ENCODE data around the gene NR6A1.

NR6A1 gene

DNA sequence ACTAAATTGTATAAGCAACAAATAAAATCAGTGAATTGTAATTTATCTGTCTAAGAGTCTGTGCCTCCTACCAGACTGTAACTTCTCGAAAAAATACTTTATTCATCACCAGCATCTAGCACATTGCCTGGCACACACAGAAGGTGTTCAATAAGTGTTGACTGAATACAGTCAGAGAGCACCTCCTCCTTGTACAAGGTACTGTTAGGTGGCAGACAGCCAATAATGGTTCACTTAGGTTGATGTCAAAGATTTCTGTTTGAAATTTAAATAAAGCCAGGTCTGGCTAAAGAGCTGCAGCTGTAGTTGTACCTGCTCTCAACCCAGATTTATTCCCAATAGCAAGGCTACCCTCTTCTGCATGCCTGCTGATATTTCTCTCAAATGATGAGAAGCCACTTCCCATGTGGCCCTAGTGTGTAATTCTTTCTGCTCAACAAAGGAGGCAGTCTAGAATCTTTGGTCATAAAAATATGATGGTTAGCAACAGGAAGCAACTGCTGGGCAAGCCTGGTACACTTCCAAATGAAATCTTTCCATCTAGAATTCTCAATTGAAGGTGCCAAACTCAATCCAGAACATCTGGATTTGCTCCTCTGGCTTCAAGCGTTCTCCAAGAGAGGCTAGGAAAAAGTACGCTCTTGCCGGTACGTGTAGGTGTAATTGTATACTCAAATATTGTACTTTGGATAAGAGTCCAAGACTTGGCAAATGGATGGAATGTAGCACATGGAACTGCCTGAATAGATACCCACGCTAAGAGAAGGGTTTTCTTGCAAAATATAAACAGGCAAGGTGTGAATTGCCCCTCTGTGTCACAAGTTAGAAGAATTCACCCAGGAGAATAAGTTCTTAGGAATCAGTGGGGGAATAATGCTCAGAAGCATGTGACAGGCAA, 95.6 kb downstream of the NR6A1 start:
- Histone ChIP-seq H3K9me3 (ENCODE audit: insufficient read depth, low read length) (no peaks in the 10 kb centered on the region), H3K4me3 (ENCODE audit: insufficient read length, low read depth) (no peak overlapping the region), H3K9ac (ENCODE audit: insufficient read length, low read depth) (no peak overlapping the region), H3K27me3 (ENCODE audit: insufficient read depth, insufficient read length) (no peaks in the 10 kb centered on the region), H3K4me1 (ENCODE audit: insufficient read depth, insufficient read length) (no peaks in the 10 kb centered on the region), H3K36me3 (ENCODE audit: insufficient read depth, insufficient read length, low read length) (no peaks in the 10 kb centered on the region)
- DNase-seq (ENCODE audit: low read depth, low spot score), result no peak
- TF ChIP-seq SUZ12 (IDR thresholded peaks at IDR 0.05; ENCODE audit: extremely low read depth, insufficient read depth, insufficient read length) (no peak), YY1 (IDR thresholded peaks at IDR 0.05; ENCODE audit: insufficient read depth, insufficient read length) (no peak), ZNF274 (IDR thresholded peaks at IDR 0.05; ENCODE audit: low read depth, low read length) (no peak)

DNA sequence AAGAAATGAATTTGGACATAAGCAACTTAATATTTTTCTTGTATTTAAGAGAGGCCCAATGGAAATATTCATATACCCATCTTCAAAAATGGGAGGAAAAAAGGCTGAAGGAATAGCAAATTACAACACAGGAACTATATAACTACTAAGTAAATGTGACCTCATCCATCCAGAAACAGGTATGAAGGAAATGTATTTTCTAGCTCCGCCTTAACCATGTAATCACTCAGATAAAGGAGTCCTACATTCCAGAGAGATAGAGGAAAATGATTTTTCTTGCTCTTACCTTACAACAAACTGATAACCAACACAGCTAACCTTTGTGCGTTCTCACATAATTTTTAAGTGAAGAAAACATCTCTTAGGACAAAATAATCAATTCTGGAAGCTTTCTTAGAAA, 96.5 kb downstream of the NR6A1 start:
- no peaks in the 10 kb centered on the region for H3K4me1 ChIP-seq (ENCODE audit: insufficient read depth, insufficient read length)
- TF ChIP-seq YY1 (IDR thresholded peaks at IDR 0.05; ENCODE audit: insufficient read depth, insufficient read length), result no peak
- no peak for TF ChIP-seq SUZ12 (IDR thresholded peaks at IDR 0.05; ENCODE audit: extremely low read depth, insufficient read depth, insufficient read length)
- no peak for TF ChIP-seq ZNF274 (IDR thresholded peaks at IDR 0.05; ENCODE audit: low read depth, low read length)
- DNase-seq (ENCODE audit: low read depth, low spot score), result no peak
- no peaks in the 10 kb centered on the region for H3K27me3 ChIP-seq (ENCODE audit: insufficient read depth, insufficient read length)
- H3K9me3 ChIP-seq (ENCODE audit: insufficient read depth, low read length), result no peaks in the 10 kb centered on the region
- no peak overlapping the region for H3K4me3 ChIP-seq (ENCODE audit: insufficient read length, low read depth)
- no peaks in the 10 kb centered on the region for H3K36me3 ChIP-seq (ENCODE audit: insufficient read depth, insufficient read length, low read length)
- no peak overlapping the region for H3K9ac ChIP-seq (ENCODE audit: insufficient read length, low read depth)

DNA sequence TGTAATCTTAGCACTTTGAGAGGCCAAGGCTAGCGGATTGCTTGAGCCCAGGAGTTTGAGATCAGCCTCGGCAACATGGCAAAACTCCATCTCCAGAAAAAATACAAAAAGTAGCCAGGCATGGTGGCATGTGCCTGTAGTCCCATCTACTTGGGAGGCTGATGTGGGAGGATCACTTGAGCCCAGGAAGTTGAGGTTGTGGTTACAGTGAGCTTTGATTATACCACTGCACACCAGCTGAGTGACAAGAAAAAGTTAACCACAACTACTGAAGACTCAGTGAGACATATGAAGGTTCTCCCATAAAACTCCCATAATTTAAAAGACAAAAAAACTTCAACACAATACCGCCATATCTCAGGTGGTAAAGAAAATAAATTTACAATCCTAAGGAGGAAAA, 98.0 kb downstream of the NR6A1 start:
- Histone ChIP-seq H3K9ac (ENCODE audit: insufficient read length, low read depth) (no peak overlapping the region), H3K4me3 (ENCODE audit: insufficient read length, low read depth) (no peak overlapping the region), H3K9me3 (ENCODE audit: insufficient read depth, low read length) (no peaks in the 10 kb centered on the region), H3K36me3 (ENCODE audit: insufficient read depth, insufficient read length, low read length) (no peaks in the 10 kb centered on the region), H3K4me1 (ENCODE audit: insufficient read depth, insufficient read length) (no peaks in the 10 kb centered on the region), H3K27me3 (ENCODE audit: insufficient read depth, insufficient read length) (no peaks in the 10 kb centered on the region)
- DNase-seq (ENCODE audit: low read depth, low spot score), result no peak
- TF ChIP-seq ZNF274 (IDR thresholded peaks at IDR 0.05; ENCODE audit: low read depth, low read length) (no peak), YY1 (IDR thresholded peaks at IDR 0.05; ENCODE audit: insufficient read depth, insufficient read length) (no peak), SUZ12 (IDR thresholded peaks at IDR 0.05; ENCODE audit: extremely low read depth, insufficient read depth, insufficient read length) (no peak)

DNA sequence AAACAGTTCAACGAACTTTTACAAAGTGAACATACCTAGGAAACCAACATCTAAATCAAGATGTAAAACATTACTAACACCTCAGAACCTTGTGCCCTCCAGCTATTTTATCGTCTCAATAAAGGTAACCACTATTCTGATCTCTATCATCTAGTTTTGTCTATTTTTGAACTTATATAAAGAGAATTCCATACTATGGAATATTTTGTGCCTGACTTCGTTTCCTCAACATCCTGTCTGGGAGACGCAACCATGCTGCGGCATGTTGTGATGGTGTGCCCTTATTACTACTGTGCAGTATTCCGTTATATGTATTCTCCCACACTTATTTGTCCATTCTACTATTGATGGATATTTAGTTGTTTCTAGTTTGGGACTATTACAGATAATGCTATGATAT, 99.2 kb downstream of the NR6A1 start:
- Histone ChIP-seq H3K9ac (ENCODE audit: insufficient read length, low read depth) (no peak overlapping the region), H3K4me1 (ENCODE audit: insufficient read depth, insufficient read length) (no peaks in the 10 kb centered on the region), H3K9me3 (ENCODE audit: insufficient read depth, low read length) (no peaks in the 10 kb centered on the region), H3K27me3 (ENCODE audit: insufficient read depth, insufficient read length) (no peaks in the 10 kb centered on the region), H3K36me3 (ENCODE audit: insufficient read depth, insufficient read length, low read length) (no peaks in the 10 kb centered on the region), H3K4me3 (ENCODE audit: insufficient read length, low read depth) (no peak overlapping the region)
- TF ChIP-seq SUZ12 (IDR thresholded peaks at IDR 0.05; ENCODE audit: extremely low read depth, insufficient read depth, insufficient read length), result no peak
- no peak for TF ChIP-seq YY1 (IDR thresholded peaks at IDR 0.05; ENCODE audit: insufficient read depth, insufficient read length)
- no peak for TF ChIP-seq ZNF274 (IDR thresholded peaks at IDR 0.05; ENCODE audit: low read depth, low read length)
- no peak for DNase-seq (ENCODE audit: low read depth, low spot score)

DNA sequence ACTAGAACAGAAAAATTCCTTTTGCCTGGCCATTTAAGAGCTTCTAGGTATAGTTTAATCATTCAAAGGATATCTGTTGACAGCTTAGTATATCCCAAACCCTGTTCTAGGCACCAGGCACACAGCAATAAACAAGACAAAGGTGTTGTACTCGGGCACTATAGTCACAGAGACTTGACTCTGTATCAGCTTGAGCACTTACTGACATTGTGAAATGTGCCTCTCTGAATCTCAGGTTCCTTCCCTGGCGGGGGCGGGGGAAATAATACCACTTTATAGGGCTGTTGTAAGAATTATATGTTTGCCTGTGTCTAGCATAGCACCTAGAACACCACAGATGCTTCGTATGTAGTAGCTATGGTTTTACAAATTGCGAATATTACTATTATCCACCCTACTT, 104.5 kb downstream of the NR6A1 start:
- Histone ChIP-seq H3K9me3 (ENCODE audit: insufficient read depth, low read length) (no peaks in the 10 kb centered on the region), H3K4me1 (ENCODE audit: insufficient read depth, insufficient read length) (no peaks in the 10 kb centered on the region), H3K36me3 (ENCODE audit: insufficient read depth, insufficient read length, low read length) (no peaks in the 10 kb centered on the region), H3K27me3 (ENCODE audit: insufficient read depth, insufficient read length) (no peaks in the 10 kb centered on the region), H3K9ac (ENCODE audit: insufficient read length, low read depth) (no peak overlapping the region), H3K4me3 (ENCODE audit: insufficient read length, low read depth) (no peak overlapping the region)
- TF ChIP-seq ZNF274 (IDR thresholded peaks at IDR 0.05; ENCODE audit: low read depth, low read length) (no peak), SUZ12 (IDR thresholded peaks at IDR 0.05; ENCODE audit: extremely low read depth, insufficient read depth, insufficient read length) (no peak), YY1 (IDR thresholded peaks at IDR 0.05; ENCODE audit: insufficient read depth, insufficient read length) (no peak)
- no peak for DNase-seq (ENCODE audit: low read depth, low spot score)

DNA sequence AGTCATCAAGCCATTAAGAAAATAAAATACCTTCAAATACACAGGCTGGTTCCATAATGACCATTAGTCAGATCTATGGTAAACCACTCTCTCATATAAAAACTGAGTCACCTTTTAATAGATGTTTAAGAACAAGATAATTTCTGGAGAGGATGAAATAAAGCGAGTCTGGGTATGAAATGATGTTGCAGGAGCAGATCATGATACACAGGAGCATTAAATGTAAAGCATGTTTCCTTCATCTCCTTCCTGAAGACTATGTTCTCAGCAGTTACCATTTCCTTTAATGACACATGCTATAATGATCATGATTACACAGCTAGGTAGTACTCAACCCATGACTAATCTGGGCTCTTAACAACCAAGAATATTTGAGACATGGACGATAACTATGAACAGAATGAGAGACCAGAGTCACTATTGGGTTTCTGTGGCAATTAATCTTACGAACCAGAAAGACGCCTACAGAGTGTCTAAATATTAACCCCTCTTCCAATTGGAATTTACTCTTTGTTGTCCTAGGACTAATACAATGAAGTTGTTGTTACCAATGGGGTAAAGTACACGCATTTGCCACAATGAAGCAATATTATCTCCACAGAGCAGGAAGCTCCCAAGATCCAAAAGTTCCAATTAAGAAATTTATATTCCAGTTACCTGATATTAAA, 105.6 kb downstream of the NR6A1 start:
- Histone ChIP-seq H3K4me3 (ENCODE audit: insufficient read length, low read depth) (no peak overlapping the region), H3K27me3 (ENCODE audit: insufficient read depth, insufficient read length) (no peaks in the 10 kb centered on the region), H3K4me1 (ENCODE audit: insufficient read depth, insufficient read length) (no peaks in the 10 kb centered on the region), H3K9ac (ENCODE audit: insufficient read length, low read depth) (no peak overlapping the region), H3K36me3 (ENCODE audit: insufficient read depth, insufficient read length, low read length) (no peaks in the 10 kb centered on the region), H3K9me3 (ENCODE audit: insufficient read depth, low read length) (no peaks in the 10 kb centered on the region)
- no peak for DNase-seq (ENCODE audit: low read depth, low spot score)
- TF ChIP-seq SUZ12 (IDR thresholded peaks at IDR 0.05; ENCODE audit: extremely low read depth, insufficient read depth, insufficient read length) (no peak), YY1 (IDR thresholded peaks at IDR 0.05; ENCODE audit: insufficient read depth, insufficient read length) (no peak), ZNF274 (IDR thresholded peaks at IDR 0.05; ENCODE audit: low read depth, low read length) (no peak)

DNA sequence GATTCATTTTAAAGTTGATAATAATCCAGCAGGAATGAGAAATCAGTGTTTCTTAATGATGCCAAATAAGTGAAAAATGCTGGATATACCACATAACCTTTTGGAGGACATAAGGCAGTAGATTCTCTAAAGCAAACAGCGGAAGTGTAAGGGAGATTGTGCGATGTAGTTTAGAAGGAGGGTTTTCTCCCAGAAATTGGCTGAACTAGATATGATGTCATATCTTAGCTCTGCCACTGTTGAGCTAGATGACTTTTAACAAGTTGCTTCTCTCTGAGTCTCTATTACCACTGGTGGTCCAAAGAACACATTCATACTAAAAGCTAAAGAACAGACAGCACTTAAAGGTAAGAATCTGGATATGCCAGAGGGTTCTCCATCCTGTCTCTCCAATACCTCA, 107.0 kb downstream of the NR6A1 start:
- TF ChIP-seq YY1 (IDR thresholded peaks at IDR 0.05; ENCODE audit: insufficient read depth, insufficient read length) (no peak), ZNF274 (IDR thresholded peaks at IDR 0.05; ENCODE audit: low read depth, low read length) (no peak), SUZ12 (IDR thresholded peaks at IDR 0.05; ENCODE audit: extremely low read depth, insufficient read depth, insufficient read length) (no peak)
- DNase-seq (ENCODE audit: low read depth, low spot score), result no peak
- H3K4me1 ChIP-seq (ENCODE audit: insufficient read depth, insufficient read length), result peaks cover 2% of the 10 kb centered on the region

More for the DNA sequence above, 107.0 kb downstream of the NR6A1 start:
- Histone ChIP-seq H3K4me3 (ENCODE audit: insufficient read length, low read depth) (no peak overlapping the region), H3K27me3 (ENCODE audit: insufficient read depth, insufficient read length) (no peaks in the 10 kb centered on the region), H3K36me3 (ENCODE audit: insufficient read depth, insufficient read length, low read length) (no peaks in the 10 kb centered on the region), H3K9me3 (ENCODE audit: insufficient read depth, low read length) (no peaks in the 10 kb centered on the region), H3K9ac (ENCODE audit: insufficient read length, low read depth) (no peak overlapping the region)
